ENCODE measurements around the gene FBXL22.

The FBXL22 gene

DNA sequence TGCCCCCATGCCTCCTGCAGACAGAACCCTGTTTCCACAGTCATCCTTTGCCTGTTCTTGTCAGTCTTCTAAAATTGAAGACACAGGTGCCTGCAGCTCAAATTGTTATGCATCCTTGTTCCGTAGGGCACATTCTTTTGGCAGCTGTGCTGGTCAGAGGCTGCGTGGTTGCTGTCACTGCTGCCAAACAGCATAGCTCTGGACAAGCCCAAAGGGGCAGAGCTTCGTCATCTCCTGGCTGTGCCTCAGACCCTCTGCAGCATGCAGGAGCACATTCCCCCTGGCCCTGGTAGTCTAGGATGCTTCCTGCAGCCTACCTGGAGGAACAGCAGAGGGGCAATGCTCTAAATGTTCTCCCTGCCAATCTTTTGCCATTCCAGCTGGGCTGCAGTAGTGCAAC, 2.1 kb upstream of the FBXL22 start:
- H3K9me3 ChIP-seq (ENCODE audit: control insufficient read depth, insufficient read depth, low read depth, low read length), result no peaks in the 10 kb centered on the region
- no peak overlapping the region for H3K27ac ChIP-seq (ENCODE audit: extremely low read depth, low read depth, low read length)
- CTCF ChIA-PET, result interaction anchor here (0.6 to 1.0 kb wide), 2 partner anchors 15 to 1002 kb away, joined by 3 to 5 read pairs; no protein-coding TSS in a partner anchor
- H3K4me1 ChIP-seq (ENCODE audit: control insufficient read depth, insufficient read depth, low read length), result no peaks in the 10 kb centered on the region
- H3K36me3 ChIP-seq (ENCODE audit: control insufficient read depth in 2 of 2, insufficient read depth in 1 of 2, low read length in 2 of 2), result peaks cover 3 to 35% of the 10 kb centered on the region in 2 experiments; a peak in 2 of 3 replicates
- POLR2A ChIA-PET, result no interaction called here
- no peak overlapping the region for H3K4me3 ChIP-seq (ENCODE audit: low read depth, low read length)
- no peak for TF ChIP-seq ZNF398 (tag by site-specific recombination; IDR thresholded peaks at IDR 0.05)
- TF ChIP-seq ZNF571 (tag by site-specific recombination; IDR thresholded peaks at IDR 0.05), result no peak
- TF ChIP-seq, protein P1, sequence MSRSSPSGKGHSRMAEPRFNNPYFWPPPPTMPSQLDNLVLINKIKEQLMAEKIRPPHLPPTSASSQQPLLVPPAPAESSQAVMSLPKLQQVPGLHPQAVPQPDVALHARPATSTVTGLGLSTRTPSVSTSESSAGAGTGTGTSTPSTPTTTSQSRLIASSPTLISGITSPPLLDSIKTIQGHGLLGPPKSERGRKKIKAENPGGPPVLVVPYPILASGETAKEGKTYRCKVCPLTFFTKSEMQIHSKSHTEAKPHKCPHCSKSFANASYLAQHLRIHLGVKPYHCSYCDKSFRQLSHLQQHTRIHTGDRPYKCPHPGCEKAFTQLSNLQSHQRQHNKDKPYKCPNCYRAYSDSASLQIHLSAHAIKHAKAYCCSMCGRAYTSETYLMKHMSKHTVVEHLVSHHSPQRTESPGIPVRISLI (tag by site-specific recombination; IDR thresholded peaks at IDR 0.05), result no peak
- TF ChIP-seq ZNF677 (tag by site-specific recombination; IDR thresholded peaks at IDR 0.05), result no peak
- TF ChIP-seq ZNF350 (tag by site-specific recombination; IDR thresholded peaks at IDR 0.05), result no peak
- TF ChIP-seq RBAK (tag by site-specific recombination; IDR thresholded peaks at IDR 0.05), result no peak
- no peak for TF ChIP-seq ZNF239 (tag by site-specific recombination; IDR thresholded peaks at IDR 0.05)

GRCh38 chr15:63595688-63596087, 1.5 kb upstream of the FBXL22 start:
- TF ChIP-seq BCL11B (tag by site-specific recombination; IDR thresholded peaks at IDR 0.05; ENCODE audit: low read depth) (no peak), ZNF394 (tag by site-specific recombination; IDR thresholded peaks at IDR 0.05; ENCODE audit: borderline replicate concordance) (no peak), ZNF132 (tag by site-specific recombination; IDR thresholded peaks at IDR 0.05; ENCODE audit: borderline replicate concordance) (no peak), ZNF555 (tag by site-specific recombination; conservative IDR thresholded peaks at IDR 0.05) (no peak), ZNF777 (tag by site-specific recombination; IDR thresholded peaks at IDR 0.05; ENCODE audit: borderline replicate concordance) (no peak), HOXD13 (CRISPR knock-in tag; IDR thresholded peaks at IDR 0.05; ENCODE audit: borderline replicate concordance) (no peak), ZFP3 (tag by site-specific recombination; IDR thresholded peaks at IDR 0.05; ENCODE audit: low read depth) (no peak), ZNF37A (tag by site-specific recombination; IDR thresholded peaks at IDR 0.05) (no peak), ZNF707 (tag by site-specific recombination; IDR thresholded peaks at IDR 0.05) (no peak), ZNF677 (tag by site-specific recombination; IDR thresholded peaks at IDR 0.05) (no peak), ZNF521 (tag by site-specific recombination; IDR thresholded peaks at IDR 0.05) (no peak), ZNF2 (tag by site-specific recombination; IDR thresholded peaks at IDR 0.05) (no peak), ZNF121 (tag by site-specific recombination; IDR thresholded peaks at IDR 0.05) (no peak), ZNF19 (tag by site-specific recombination; IDR thresholded peaks at IDR 0.05; ENCODE audit: low read depth) (no peak), ZNF843 (tag by site-specific recombination; IDR thresholded peaks at IDR 0.05) (no peak)
- TF ChIP-seq, protein P2, sequence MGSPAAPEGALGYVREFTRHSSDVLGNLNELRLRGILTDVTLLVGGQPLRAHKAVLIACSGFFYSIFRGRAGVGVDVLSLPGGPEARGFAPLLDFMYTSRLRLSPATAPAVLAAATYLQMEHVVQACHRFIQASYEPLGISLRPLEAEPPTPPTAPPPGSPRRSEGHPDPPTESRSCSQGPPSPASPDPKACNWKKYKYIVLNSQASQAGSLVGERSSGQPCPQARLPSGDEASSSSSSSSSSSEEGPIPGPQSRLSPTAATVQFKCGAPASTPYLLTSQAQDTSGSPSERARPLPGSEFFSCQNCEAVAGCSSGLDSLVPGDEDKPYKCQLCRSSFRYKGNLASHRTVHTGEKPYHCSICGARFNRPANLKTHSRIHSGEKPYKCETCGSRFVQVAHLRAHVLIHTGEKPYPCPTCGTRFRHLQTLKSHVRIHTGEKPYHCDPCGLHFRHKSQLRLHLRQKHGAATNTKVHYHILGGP (tag by site-specific recombination; IDR thresholded peaks at IDR 0.05), result no peak
- TF ChIP-seq, protein P3, sequence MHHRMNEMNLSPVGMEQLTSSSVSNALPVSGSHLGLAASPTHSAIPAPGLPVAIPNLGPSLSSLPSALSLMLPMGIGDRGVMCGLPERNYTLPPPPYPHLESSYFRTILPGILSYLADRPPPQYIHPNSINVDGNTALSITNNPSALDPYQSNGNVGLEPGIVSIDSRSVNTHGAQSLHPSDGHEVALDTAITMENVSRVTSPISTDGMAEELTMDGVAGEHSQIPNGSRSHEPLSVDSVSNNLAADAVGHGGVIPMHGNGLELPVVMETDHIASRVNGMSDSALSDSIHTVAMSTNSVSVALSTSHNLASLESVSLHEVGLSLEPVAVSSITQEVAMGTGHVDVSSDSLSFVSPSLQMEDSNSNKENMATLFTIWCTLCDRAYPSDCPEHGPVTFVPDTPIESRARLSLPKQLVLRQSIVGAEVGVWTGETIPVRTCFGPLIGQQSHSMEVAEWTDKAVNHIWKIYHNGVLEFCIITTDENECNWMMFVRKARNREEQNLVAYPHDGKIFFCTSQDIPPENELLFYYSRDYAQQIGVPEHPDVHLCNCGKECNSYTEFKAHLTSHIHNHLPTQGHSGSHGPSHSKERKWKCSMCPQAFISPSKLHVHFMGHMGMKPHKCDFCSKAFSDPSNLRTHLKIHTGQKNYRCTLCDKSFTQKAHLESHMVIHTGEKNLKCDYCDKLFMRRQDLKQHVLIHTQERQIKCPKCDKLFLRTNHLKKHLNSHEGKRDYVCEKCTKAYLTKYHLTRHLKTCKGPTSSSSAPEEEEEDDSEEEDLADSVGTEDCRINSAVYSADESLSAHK (tag by site-specific recombination; IDR thresholded peaks at IDR 0.05), result no peak
- Histone ChIP-seq H3K4me1 (ENCODE audit: control insufficient read depth, insufficient read depth, low read length) (no peaks in the 10 kb centered on the region), H3K27ac (ENCODE audit: extremely low read depth, low read depth, low read length) (no peak overlapping the region), H3K4me3 (ENCODE audit: low read depth, low read length) (no peak overlapping the region), H3K36me3 (ENCODE audit: control insufficient read depth in 2 of 2, insufficient read depth in 1 of 2, low read length in 2 of 2) (peaks cover 3 to 29% of the 10 kb centered on the region in 2 experiments; a peak in 2 of 3 replicates), H3K9me3 (ENCODE audit: control insufficient read depth, insufficient read depth, low read depth, low read length) (no peaks in the 10 kb centered on the region)
- ChIA-PET CTCF (interaction anchor here (0.6 to 1.2 kb wide), 3 partner anchors 11 to 1002 kb away, joined by 3 to 4 read pairs (median 3); no protein-coding TSS in a partner anchor), POLR2A (no interaction called here)
